Activated CD8-positive, alpha-beta T cell treated with anti-CD3 and anti-CD28 coated beads for 36 hours (primary cell): Measurements from ENCODE around the gene MUC4. TPM values are rescaled to one million over a fixed set of nuclear protein-coding genes. Genes with fewer than 3 reads are reported as not detected.

Experiments used
- ATAC-seq: fragments of 200-7000 bp; cut with Tn5 transposase; one replicate; pipeline ENCODE4 v1.10.0; 2021; ENCODE audit warnings: mild to moderate bottlenecking, moderate library complexity
- CTCF ChIA-PET: fragments of 350-600 bp; sonication (Branson Sonifier 250); formaldehyde crosslinking; loops from one replicate; lab custom pipeline; 2021; ENCODE audit warnings: antibody characterized with exemption; lab: Charles Lee
- POLR2A ChIA-PET: fragments of 350-600 bp; sonication (Branson Sonifier 250); formaldehyde crosslinking; loops from one replicate; lab custom pipeline; 2021; ENCODE audit warnings: antibody characterized with exemption; lab: Charles Lee
- DNase-seq: peaks from one replicate; pipeline ENCODE4 v3.0.0-alpha.2; 2020
- H3K27ac Mint-ChIP-seq: one replicate; pipeline ENCODE4 v1.8.0; 2021; ENCODE audit warnings: mild to moderate bottlenecking, mixed read lengths
- H3K27me3 Mint-ChIP-seq: one replicate; pipeline ENCODE4 v1.8.0; 2021; ENCODE audit warnings: mixed read lengths
- H3K36me3 Mint-ChIP-seq: one replicate; pipeline ENCODE4 v1.8.0; 2021; ENCODE audit warnings: low read depth, mixed read lengths
- H3K4me1 Mint-ChIP-seq: one replicate; pipeline ENCODE4 v1.8.0; 2021; ENCODE audit warnings: low read depth, mixed read lengths
- H3K4me3 Mint-ChIP-seq: one replicate; pipeline ENCODE4 v1.8.0; 2021; ENCODE audit warnings: mild to moderate bottlenecking, moderate library complexity, mixed read lengths
- H3K9me3 Mint-ChIP-seq: one replicate; pipeline ENCODE4 v1.8.0; 2021; ENCODE audit warnings: mixed read lengths
- CTCF ChIP-seq: fragments of 200-600 bp; IDR thresholded peaks from one replicate; pipeline ENCODE4 v1.8.0; 2022; ENCODE audit warnings: antibody characterized with exemption, mild to moderate bottlenecking
- intact Hi-C: fragments of 100-400 bp; cut with micrococcal nuclease; formaldehyde crosslinking; loops from one replicate; pipeline ENCODE4 v1.10.0; 2022
- total RNA-seq, 2 experiments: library from RNA; stranded (reverse); gene quantifications; one replicate each; pipeline ENCODE4 v1.2.3, GENCODE V29; 2021

The MUC4 gene
- total RNA-seq, 2 experiments from 2014 or later: 0.20 to 0.31 TPM

DNA sequence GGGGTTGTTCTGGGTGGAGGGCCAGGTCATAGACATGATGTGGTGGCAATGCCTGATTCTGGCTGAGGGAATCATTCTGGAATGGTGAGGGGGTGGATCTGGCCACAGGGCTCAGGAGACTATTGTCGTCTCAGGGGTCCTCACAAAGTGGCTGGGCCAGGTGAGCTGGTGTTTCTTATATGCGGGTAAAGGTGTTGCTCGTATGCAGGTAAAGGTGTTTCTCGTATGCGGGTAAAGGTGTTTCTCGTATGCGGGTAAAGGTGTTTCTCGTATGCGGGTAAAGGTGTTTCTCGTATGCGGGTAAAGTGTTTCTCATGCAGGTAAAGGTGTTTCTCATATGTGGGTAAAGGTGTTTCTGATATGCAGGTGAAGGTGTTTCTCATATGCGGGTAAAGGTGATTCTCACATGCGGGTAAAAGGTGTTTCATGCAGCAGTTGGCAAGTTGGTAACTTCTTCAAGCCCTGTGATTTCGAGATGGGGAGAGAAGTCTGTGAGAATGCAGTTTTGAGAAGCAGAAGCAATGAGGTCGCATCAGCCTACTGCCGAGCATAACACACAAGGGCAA lies 10.5 kb upstream of the MUC4 start:
- H3K4me1 Mint-ChIP-seq: no peaks in the 10 kb centered on the region
- H3K36me3 Mint-ChIP-seq: no peaks in the 10 kb centered on the region
- intact Hi-C loops: no loop called here
- no peaks in the 10 kb centered on the region for H3K9me3 Mint-ChIP-seq
- DNase-seq (no peak), ATAC-seq (no peak)
- ChIA-PET CTCF (no interaction called here), POLR2A (interaction anchor here (0.7 kb wide), 1 partner anchor 122 kb away, joined by 3 read pairs; no protein-coding TSS in a partner anchor)
- no peak for TF ChIP-seq CTCF
- no peak overlapping the region for H3K4me3 Mint-ChIP-seq
- H3K27ac Mint-ChIP-seq: no peak overlapping the region
- H3K27me3 Mint-ChIP-seq: peaks cover 3% of the 10 kb centered on the region

- H3K9me3 Mint-ChIP-seq: no peaks in the 10 kb centered on the region
- no peaks in the 10 kb centered on the region for H3K4me1 Mint-ChIP-seq
- H3K4me3 Mint-ChIP-seq: no peak overlapping the region
- intact Hi-C loops: no loop called here
- no peak for DNase-seq
- no peaks in the 10 kb centered on the region for H3K36me3 Mint-ChIP-seq
- ChIA-PET CTCF (no interaction called here), POLR2A (interaction anchor here (0.7 kb wide), 1 partner anchor 122 kb away, joined by 3 read pairs; no protein-coding TSS in a partner anchor)
- peaks cover 3% of the 10 kb centered on the region for H3K27me3 Mint-ChIP-seq
- no peak for ATAC-seq
- TF ChIP-seq CTCF: no peak
- H3K27ac Mint-ChIP-seq: no peak overlapping the region
Measured at GRCh38 chr3:195821403-195822130, 9.8 kb upstream of the MUC4 start.

DNA sequence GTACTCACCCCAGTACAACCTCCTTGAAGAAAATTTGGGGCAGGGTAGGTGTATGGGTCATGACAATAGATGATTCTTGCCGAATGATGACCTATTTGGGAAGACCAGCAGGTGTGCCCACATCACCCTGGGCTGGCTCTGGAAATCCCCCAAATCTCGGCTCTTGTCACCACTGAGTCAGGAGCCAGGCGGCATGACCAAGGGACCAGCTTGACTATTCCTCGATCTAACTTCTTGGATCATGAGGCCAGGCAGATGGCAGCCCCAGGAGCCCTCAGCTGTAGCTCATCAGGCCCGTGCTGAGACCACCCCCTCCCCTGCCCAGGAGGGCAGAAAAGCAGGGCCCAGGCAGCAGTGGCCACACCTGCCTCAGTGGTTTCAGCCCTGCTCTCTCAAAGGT lies 9.2 kb upstream of the MUC4 start:
- ATAC-seq (no peak), DNase-seq (no peak)
- H3K27ac Mint-ChIP-seq: no peak overlapping the region
- no peak for TF ChIP-seq CTCF
- H3K4me3 Mint-ChIP-seq: no peak overlapping the region
- no peaks in the 10 kb centered on the region for H3K4me1 Mint-ChIP-seq
- CTCF ChIA-PET: no interaction called here
- intact Hi-C loops: no loop called here
- H3K27me3 Mint-ChIP-seq: peaks cover 3% of the 10 kb centered on the region
- H3K9me3 Mint-ChIP-seq: no peaks in the 10 kb centered on the region
- H3K36me3 Mint-ChIP-seq: no peaks in the 10 kb centered on the region
- POLR2A ChIA-PET: no interaction called here

DNA sequence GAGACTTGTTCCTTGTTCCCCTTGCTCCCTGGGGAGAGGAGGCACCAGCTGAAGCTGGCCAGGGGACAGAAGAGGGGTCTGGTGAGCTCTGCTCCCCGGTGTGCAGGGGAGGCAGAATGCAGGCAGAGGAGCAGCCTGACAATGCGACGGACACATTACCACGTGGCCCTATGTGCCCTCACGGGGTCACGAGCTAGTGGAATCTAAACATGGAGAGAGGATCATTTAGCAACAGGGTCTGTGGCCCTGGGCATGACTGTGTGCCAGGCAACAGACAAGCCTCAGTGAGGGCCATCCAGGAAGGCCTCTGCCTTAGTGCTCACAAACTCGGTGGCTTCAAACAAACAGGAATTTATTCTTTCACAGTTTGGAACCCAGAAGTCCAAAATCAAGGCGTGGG lies 8.5 kb upstream of the MUC4 start:
- DNase-seq (no peak), ATAC-seq (no peak)
- Mint-ChIP-seq H3K36me3 (no peaks in the 10 kb centered on the region), H3K4me3 (no peak overlapping the region), H3K4me1 (no peaks in the 10 kb centered on the region), H3K9me3 (no peaks in the 10 kb centered on the region), H3K27me3 (peaks cover 3% of the 10 kb centered on the region), H3K27ac (no peak overlapping the region)
- ChIA-PET CTCF (no interaction called here), POLR2A (interaction anchor here (0.9 kb wide), 1 partner anchor 12 kb away, joined by 3 read pairs; no protein-coding TSS in a partner anchor)
- no peak for TF ChIP-seq CTCF
- intact Hi-C loops: no loop called here

DNA sequence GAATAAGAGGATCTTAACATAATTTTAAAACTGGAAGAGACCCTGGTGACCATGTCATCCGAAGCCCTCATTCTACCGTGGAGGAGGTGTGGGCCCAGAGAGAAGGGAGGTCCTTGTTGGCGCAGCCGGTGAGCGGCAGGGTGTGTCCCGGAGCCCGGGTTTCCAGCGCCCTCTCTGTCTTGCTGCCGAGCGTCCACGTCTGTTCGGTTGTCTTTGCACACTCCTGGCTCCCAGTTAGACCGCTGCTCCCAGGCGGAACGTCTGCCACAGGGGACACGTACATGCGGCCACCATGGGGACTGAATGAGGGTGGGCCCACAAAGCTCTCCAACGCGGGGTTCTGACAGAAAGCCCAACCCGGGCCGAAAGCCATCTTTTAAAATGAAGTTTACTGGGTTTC lies 6.6 kb upstream of the MUC4 start:
- H3K4me3 Mint-ChIP-seq: no peak overlapping the region
- no peak for TF ChIP-seq CTCF
- ChIA-PET POLR2A (interaction anchor here (1.6 kb wide), 1 partner anchor 10 kb away, joined by 5 read pairs; no protein-coding TSS in a partner anchor), CTCF (no interaction called here)
- ATAC-seq (no peak), DNase-seq (no peak)
- intact Hi-C loops: no loop called here
- no peak overlapping the region for H3K27ac Mint-ChIP-seq
- H3K36me3 Mint-ChIP-seq: no peaks in the 10 kb centered on the region
- no peaks in the 10 kb centered on the region for H3K9me3 Mint-ChIP-seq
- H3K27me3 Mint-ChIP-seq: peaks cover 3% of the 10 kb centered on the region
- no peaks in the 10 kb centered on the region for H3K4me1 Mint-ChIP-seq
